Head of caudate nucleus (tissue), 42 donors: ENCODE data around the gene NR5A2.

Experiments used
- DNase-seq, 42 donors: peaks; one replicate each; pipeline versions ENCODE4 v3.0.0 to v3.0.0-alpha.2; 2020 to 2021; ENCODE audit warnings: mixed read lengths in 7 of 42
- intact Hi-C: fragments of 100-400 bp; cut with DNase I; formaldehyde crosslinking; loops from one replicate; pipeline ENCODE4 v1.15.0; 2022

Gene NR5A2

DNA sequence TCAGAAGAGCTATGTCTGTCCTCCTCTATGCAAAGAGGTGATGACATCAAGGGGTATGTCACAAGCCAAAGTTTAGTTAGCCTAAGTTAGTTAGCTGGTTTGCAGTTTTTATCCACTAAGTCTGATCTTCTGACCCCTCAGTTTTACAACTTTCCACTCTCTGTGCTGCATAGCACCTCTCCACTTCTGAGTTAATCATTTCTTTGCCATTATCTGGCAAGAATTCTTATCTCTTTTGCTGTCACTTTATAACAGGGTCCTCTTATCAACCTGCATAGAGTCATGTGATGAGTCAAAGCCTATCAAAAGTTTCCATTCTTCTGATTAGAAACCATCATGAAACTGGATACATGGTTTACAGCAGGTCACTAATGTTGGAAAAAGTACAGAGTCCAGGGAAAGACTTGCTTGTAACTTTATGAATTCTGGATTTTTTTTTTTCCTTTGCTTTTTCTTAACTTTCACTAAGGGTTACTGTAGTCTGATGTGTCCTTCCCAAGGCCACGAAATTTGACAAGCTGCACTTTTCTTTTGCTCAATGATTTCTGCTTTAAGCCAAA is at the start of gene NR5A2:
TSS of gene NR5A2 (plus strand) at position 447 of the 560 bp plus-strand sequence. CDS start 138 bp downstream, outside the sequence.
- intact Hi-C loops, result no loop called here
- DNase-seq, result no peak

- no peak for DNase-seq
- intact Hi-C loops, result no loop called here
Observed at GRCh38 chr1:199978408-199978940, 49.0 kb upstream of the NR5A2 start.

- no peak for DNase-seq
Observed at GRCh38 chr1:199979071-199979470, 48.4 kb upstream of the NR5A2 start.

GRCh38 chr1:199981584-199981983 is 45.9 kb upstream of the NR5A2 start:
- intact Hi-C loops, result no loop called here
- no peak for DNase-seq

More at GRCh38 chr1:199979071-199979470, 48.4 kb upstream of the NR5A2 start:
- intact Hi-C loops, result no loop called here

- DNase-seq, result no peak
- intact Hi-C loops, result no loop called here
Observed at GRCh38 chr1:199982606-199983005, 44.9 kb upstream of the NR5A2 start.

- intact Hi-C loops, result no loop called here
- DNase-seq, result no peak
Observed at GRCh38 chr1:199983531-199983930, 44.0 kb upstream of the NR5A2 start.

DNA sequence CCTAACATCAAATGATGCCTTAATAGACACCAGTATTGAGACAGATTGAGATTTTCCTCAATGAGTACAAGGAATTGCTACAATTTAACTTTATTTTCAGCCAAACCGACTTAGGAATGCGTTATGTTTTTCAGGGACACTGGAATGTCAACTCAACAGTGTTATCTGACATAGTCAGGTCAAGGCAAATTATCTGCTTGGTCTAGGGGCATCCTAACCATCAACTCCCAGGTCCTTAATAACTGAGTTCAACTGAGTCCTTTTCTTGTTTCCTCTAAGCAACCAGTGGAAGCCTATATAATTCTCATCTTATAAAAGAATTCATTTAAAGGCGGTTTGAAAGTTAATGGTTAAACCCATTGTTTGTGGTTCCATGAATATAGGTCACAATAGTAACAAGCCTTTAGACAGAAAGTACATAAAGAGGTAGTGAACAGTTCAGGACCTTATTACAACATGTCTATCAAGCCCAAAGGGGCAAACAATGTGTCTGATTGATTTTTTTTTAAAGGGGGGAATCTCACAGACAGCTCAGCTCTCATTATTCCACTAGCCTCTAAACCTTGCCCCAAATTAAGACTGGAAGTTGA is 32.3 kb upstream of the NR5A2 start:
- intact Hi-C loops, result no loop called here
- DNase-seq, result no peak

DNA sequence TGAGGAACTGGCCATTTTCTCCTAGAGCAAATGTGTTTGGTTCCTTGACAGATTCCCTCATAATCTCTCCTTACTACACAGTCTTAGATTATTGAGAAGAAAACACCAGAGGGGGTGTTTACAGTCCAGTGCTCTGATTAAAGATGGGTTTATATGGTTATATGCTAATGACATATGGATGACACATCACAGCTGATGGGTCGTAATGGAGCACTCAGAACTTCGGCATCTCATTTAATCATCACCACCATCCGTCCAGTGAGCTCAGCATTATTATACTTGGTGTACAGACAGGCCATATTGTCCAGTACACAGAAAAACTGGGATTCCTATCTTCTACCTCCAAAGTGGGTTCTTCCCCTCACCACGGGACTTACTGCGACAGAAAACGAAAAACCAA is 22.3 kb upstream of the NR5A2 start:
- intact Hi-C loops, result no loop called here
- DNase-seq, result no peak

GRCh38 chr1:200006711-200007110 is 20.8 kb upstream of the NR5A2 start:
- intact Hi-C loops, result no loop called here
- no peak for DNase-seq

- intact Hi-C loops, result no loop called here
- DNase-seq, result no peak
Observed at GRCh38 chr1:200015811-200016210, 11.7 kb upstream of the NR5A2 start.

DNA sequence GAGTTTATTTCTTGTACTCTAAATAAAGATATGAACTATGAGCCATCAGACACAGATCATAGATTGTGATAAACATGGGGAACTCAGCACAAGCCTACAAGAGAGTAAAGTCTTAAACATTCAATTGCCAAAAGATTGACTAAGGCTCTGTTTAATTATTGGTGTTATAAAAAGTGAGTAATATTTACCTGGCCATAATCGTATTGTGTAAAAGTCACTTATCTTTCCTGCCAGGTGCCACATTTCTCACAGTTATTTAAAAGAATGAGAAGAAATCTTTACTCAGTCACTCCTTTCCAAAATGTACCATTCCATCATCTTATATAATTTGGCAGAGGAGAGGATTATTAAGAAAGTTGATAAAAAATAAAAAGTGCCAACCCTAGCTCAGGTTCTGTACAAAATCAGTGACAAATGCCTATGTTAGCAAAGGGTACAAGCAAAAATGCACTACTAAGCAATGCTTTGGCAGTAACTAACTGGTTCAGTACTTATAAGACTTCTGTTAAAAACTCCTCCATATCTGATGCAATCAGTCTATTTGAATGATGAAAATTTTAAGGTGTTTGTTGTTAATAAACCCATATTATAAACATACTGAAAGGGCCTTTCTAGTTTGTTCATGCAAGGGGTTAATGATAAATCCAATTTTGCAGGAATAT is 5.8 kb upstream of the NR5A2 start:
- intact Hi-C loops, result no loop called here

DNA sequence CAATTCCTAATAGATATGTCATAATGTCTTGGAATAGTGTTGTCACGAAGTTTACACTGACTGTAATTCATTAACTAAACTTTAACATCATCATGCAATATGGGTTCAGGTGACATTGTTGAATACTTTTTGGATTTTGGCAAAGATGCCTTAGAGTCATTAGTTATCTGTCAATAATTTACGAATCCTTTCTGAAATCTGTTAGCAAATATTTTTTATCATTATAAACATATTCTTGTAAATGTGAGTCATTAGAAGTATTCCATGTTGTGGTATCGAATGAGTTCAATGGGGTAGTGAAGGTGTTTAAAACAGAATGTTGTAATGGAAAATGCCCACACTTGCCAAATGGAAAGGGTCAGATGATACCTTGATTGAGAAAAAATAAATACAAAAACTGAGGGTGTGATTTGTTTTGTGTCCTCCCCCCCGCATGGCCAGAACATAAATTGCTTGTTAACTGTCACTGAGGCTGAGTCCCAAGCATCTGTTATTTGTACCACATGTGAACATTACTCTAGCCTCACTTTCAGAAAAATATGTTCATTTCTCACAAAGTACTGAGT is 5.2 kb upstream of the NR5A2 start:
- DNase-seq, result no peak
- intact Hi-C loops, result no loop called here

More for the DNA sequence above, 5.8 kb upstream of the NR5A2 start:
- no peak for DNase-seq

DNA sequence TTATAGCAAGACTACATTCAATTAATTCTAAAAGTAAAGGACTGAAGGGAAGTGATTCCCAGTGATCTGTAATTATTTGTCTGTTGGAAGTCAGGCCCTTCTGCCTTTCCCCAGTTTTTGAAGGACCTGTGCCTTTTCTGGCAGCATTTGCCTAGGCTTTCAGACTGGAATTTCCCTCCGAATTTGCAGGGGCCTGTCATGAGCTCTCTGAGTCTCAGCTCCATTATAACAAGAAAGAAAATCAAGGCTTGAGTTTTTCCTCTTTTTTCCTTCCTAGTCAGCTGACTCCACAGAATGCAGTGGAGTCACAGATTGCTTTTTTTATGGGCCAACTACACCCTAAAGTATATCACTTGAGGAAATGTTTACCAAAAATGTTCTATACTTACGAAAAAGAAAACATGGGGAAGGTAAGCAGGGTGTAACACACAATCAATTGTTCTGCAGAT is 1.1 kb downstream of the NR5A2 start:
- intact Hi-C loops, result no loop called here

GRCh38 chr1:200029035-200029821 is 1.7 kb downstream of the NR5A2 start:
- intact Hi-C loops, result no loop called here
- peak in 24 of 42 donors; percentile 8 to 65 (median 34) for DNase-seq

More for the DNA sequence above, 1.1 kb downstream of the NR5A2 start:
- no peak for DNase-seq

DNA sequence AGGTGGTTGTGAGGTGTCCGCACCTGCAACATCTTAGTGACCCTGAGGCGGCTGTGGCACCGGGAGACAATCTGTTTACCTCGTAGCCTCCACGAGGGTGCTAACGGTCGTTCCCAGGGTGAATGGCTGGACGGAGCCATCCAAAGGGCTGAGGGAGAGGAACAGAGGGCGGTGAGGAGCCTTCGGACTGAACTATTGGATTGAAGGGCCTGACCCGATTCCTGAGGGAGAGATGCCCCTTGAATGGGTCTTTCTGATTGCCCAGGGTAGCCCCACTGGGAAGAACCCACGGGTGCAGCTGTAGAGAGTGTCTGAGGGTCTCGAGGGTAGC is 2.3 kb downstream of the NR5A2 start:
- no peak for DNase-seq
- intact Hi-C loops, result no loop called here

GRCh38 chr1:200030791-200031190 is 3.3 kb downstream of the NR5A2 start:
- no peak for DNase-seq
- intact Hi-C loops, result no loop called here

GRCh38 chr1:200033511-200034261 is 6.2 kb downstream of the NR5A2 start:
- DNase-seq, result no peak
- intact Hi-C loops, result no loop called here

GRCh38 chr1:200034262-200034557 is 6.7 kb downstream of the NR5A2 start:
- intact Hi-C loops, result no loop called here
- no peak for DNase-seq
